NT2/D1 (cell line): ENCODE data around the gene COBLL1.

Experiments
- SUZ12 ChIP-seq: IDR thresholded peaks from 2 replicates; pipeline ENCODE4 v1.6.1; 2011; ENCODE audit not compliant: insufficient read length, insufficient read depth; ENCODE audit errors: extremely low read depth
- YY1 ChIP-seq: IDR thresholded peaks from 2 replicates; pipeline ENCODE4 v1.6.1; 2011; ENCODE audit not compliant: insufficient read length, insufficient read depth
- ZNF274 ChIP-seq: IDR thresholded peaks from 2 replicates; pipeline ENCODE4 v1.6.1; 2011; ENCODE audit warnings: mild to moderate bottlenecking, low read depth, low read length

DNA sequence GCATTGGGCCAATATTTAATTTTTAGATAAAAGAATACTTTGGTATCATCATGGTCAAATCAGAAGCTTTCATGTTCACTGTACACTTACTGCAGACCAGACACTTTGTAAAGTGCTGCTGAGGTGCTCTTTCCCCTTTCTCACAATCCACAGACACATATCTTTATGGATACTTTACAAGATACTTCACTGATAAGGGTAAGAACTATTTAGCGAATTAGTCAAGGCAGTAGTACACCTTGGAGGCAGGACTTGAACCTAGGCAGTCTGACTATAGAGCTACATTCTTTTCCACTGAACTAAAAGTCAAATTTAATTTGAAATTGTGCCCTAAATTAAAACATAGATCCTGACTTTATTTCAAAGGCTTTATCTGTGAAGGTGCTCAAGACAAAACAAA, 60.2 kb downstream of the COBLL1 start:
- TF ChIP-seq ZNF274 (no peak), YY1 (no peak), SUZ12 (no peak)
